Nephron (organoid): ENCODE data around the gene C2CD2.

ENCODE experiments used
- H3K27ac Mint-ChIP-seq, 3 experiments: 2 replicates each; pipeline ENCODE4 v1.8.0; 2020; ENCODE audit warnings: mixed read lengths in 3 of 3, mild to moderate bottlenecking in 2 of 3, moderate library complexity in 1 of 3
- H3K27me3 Mint-ChIP-seq: 2 replicates; pipeline ENCODE4 v1.8.0; 2021; ENCODE audit warnings: low read depth, mild to moderate bottlenecking, moderate library complexity, mixed read lengths
- H3K36me3 Mint-ChIP-seq: 2 replicates; pipeline ENCODE4 v1.8.0; 2020; ENCODE audit warnings: low read depth, mixed read lengths
- H3K4me1 Mint-ChIP-seq: 2 replicates; pipeline ENCODE4 v1.8.0; 2020; ENCODE audit warnings: mixed read lengths
- H3K4me3 Mint-ChIP-seq, 3 experiments: 2 replicates each; pipeline ENCODE4 v1.8.0; 2020; ENCODE audit warnings: mild to moderate bottlenecking in 3 of 3, mixed read lengths in 3 of 3, moderate library complexity in 2 of 3
- H3K9me3 Mint-ChIP-seq: 2 replicates; pipeline ENCODE4 v1.8.0; 2020; ENCODE audit warnings: mixed read lengths
- TF ChIP-seq, protein P1 (sequence below), 3 experiments: fragments of 200-600 bp; sonication (generic); IDR thresholded peaks; one replicate each; pipeline ENCODE4 v1.5.0; 2021; ENCODE audit warnings: antibody characterized with exemption in 3 of 3; ENCODE audit not compliant: unreplicated experiment in 3 of 3

C2CD2 gene

DNA sequence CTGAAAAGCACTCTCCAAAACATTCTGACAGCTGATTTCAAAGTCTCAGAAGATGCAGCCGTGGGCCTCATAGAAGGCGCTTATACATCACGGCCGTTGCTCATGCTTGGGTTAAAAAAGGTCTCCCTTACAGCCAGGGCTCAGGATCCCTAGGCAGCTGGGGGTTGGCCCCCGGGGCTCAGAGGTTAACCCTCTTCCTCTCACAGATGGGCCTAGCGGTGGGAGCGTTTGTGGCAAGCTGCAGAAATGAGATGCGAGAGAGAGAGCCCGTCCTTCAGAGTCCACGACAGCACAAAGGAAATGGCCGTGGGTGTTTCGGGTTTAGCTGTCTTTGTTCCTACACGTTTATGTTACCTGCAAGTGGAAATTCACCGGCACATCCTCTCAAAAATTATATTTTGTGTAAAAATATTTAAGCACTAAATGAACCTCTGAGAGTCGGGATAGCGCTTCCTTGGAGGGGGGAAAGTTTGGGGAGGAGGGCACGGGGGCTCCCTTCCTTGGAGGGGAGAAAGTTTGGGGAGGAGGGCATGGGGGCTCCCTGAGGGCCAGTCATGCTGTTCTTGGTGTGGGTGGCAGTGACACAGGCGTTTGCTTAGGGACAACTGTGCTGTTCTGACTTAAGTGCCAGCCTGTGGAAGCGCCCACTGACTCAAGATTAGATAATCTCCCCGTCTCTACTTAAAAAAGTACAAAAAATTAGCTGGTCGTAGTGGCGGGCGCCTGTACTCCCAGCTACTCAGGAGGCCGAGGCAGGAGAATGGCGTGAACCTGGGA, 54.2 kb downstream of the C2CD2 start:
- H3K27me3 Mint-ChIP-seq = peaks cover 8% of the 10 kb centered on the region
- H3K36me3 Mint-ChIP-seq = peaks cover 28% of the 10 kb centered on the region
- H3K27ac Mint-ChIP-seq = no peak overlapping the region
- no peak overlapping the region for H3K4me3 Mint-ChIP-seq
- TF ChIP-seq, protein P1, sequence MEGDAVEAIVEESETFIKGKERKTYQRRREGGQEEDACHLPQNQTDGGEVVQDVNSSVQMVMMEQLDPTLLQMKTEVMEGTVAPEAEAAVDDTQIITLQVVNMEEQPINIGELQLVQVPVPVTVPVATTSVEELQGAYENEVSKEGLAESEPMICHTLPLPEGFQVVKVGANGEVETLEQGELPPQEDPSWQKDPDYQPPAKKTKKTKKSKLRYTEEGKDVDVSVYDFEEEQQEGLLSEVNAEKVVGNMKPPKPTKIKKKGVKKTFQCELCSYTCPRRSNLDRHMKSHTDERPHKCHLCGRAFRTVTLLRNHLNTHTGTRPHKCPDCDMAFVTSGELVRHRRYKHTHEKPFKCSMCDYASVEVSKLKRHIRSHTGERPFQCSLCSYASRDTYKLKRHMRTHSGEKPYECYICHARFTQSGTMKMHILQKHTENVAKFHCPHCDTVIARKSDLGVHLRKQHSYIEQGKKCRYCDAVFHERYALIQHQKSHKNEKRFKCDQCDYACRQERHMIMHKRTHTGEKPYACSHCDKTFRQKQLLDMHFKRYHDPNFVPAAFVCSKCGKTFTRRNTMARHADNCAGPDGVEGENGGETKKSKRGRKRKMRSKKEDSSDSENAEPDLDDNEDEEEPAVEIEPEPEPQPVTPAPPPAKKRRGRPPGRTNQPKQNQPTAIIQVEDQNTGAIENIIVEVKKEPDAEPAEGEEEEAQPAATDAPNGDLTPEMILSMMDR (IDR thresholded peaks at IDR 0.05; ENCODE audit: unreplicated experiment in 3 of 3) = no peak
- H3K4me1 Mint-ChIP-seq = peaks cover 10% of the 10 kb centered on the region
- no peaks in the 10 kb centered on the region for H3K9me3 Mint-ChIP-seq

DNA sequence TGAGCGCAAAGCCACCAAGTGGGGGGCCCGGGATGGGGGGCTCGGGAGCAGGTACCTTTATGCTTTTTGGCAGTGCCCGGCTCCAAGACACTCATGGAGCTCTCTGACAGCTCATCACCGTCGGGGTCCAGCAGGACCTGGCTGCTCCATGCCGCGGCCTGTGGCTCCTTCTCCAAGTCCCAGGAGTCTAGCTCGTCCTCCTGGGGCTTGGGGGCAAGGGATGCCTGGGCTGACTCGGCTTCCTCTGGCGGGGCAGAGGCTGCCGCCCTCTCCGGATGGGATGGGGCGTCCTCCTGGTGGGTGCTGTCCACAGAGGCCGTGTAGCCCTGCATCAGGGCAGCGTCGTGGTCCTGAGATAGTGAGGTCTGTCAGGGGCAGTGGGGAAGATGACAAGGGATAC, 54.8 kb downstream of the C2CD2 start:
- Mint-ChIP-seq H3K27me3 (peaks cover 8% of the 10 kb centered on the region), H3K27ac (no peak overlapping the region), H3K36me3 (peaks cover 26% of the 10 kb centered on the region), H3K9me3 (no peaks in the 10 kb centered on the region), H3K4me1 (peaks cover 10% of the 10 kb centered on the region), H3K4me3 (no peak overlapping the region)
- TF ChIP-seq, protein P1 (IDR thresholded peaks at IDR 0.05; ENCODE audit: unreplicated experiment in 3 of 3) = no peak

DNA sequence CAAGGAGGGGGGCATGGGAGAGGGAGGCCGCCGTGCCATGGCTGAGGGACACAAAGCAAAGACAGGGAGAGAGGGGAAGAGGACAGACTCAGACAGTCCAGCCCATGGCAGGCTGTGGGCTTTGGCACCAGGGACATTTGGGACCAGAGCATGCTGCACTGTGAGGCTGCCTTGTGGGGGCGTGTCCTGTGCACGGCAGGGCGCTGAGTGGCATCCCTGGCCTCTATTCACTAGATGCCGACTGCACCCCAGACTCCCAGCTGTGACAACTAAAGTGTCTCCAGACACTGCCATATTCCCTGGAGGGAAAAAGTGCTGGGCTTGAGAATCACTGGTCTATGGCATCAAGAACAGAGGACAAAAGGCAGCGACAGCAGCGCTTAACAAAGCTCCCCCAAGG, 56.1 kb downstream of the C2CD2 start:
- Mint-ChIP-seq H3K9me3 (no peaks in the 10 kb centered on the region), H3K4me3 (no peak overlapping the region), H3K36me3 (peaks cover 20% of the 10 kb centered on the region), H3K27ac (no peak overlapping the region), H3K4me1 (peaks cover 10% of the 10 kb centered on the region), H3K27me3 (peaks cover 8% of the 10 kb centered on the region)
- TF ChIP-seq, protein P1 (IDR thresholded peaks at IDR 0.05; ENCODE audit: unreplicated experiment in 3 of 3) = no peak

DNA sequence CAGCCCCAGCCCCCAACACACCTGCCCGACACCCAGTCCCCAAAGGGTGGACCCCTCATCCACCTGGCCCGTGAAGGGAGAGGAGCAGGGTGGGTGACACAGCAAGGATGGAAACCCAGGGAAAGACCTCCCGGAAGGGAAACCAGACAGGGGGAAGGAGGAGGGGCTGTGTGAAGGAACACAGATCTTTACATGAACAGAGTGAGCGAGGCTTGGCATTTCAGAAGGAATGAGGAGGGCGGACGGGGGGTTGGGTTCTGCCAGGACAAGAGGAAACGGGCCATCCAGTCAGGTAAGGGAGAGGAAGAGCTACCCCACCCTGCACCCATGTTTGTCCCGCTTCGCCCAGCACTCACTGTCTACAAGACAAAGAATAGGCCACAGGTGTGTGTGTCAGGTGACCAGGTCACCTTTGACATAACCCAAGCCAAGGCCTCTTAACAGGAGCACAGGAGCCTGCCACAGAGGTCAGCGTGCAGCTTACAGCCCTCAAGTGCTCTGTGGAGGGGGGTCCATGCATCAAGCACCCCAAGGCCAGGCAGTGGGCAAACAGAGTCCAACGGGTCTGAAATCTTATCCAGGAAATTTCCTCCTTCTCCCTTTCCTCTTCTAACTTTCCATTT, 56.7 kb downstream of the C2CD2 start:
- Mint-ChIP-seq H3K4me1 (peaks cover 10% of the 10 kb centered on the region), H3K9me3 (no peaks in the 10 kb centered on the region)

DNA sequence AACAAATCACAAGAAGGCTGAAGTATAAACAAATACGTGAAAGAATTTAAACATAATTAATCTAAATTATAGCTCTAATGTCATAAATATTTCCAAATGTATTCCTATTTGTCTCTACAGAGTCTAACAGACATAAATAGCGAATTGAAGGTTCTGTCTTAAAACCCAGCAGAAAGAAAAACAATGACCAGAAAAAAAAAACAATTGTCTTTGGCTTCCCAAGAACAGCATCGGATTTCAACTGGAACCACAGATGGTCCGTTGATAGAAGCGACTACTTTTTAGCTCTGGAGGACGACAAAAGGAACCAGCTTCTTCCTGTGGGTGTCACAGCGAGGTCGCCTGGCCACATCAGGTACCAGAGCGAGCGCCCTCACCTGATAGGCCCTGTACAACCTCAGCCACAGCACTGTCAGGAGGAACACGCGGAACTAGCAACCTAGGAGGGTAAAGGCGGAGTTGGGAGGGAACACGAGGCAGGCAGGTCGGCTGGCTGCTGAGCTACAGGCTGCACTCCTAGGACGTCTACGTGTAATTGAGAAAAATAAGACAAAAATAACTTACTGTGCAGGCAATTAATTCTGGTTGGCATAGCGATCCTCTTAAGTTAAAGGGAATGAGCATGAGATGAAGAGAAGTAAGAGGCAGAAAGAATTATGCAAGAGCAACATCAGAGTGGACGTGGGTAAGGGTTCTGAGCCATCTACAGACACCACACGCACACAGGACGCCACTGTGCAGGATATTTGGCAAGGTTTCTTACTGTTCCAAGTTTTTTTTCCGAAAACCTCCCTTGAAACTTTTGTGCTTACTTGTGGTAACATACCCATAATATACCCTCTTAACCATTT, 58.0 kb downstream of the C2CD2 start:
- Mint-ChIP-seq H3K4me3 (no peak overlapping the region), H3K4me1 (peaks cover 10% of the 10 kb centered on the region), H3K9me3 (no peaks in the 10 kb centered on the region), H3K27ac (peak overlapping the region in 1 of 3 experiments; percentile 5), H3K36me3 (peaks cover 6% of the 10 kb centered on the region), H3K27me3 (peaks cover 8% of the 10 kb centered on the region)
- TF ChIP-seq, protein P1 (IDR thresholded peaks at IDR 0.05; ENCODE audit: unreplicated experiment in 3 of 3) = no peak

More for the DNA sequence above, 56.7 kb downstream of the C2CD2 start:
- Mint-ChIP-seq H3K36me3 (peaks cover 16% of the 10 kb centered on the region), H3K4me3 (no peak overlapping the region), H3K27me3 (peaks cover 8% of the 10 kb centered on the region), H3K27ac (no peak overlapping the region)
- TF ChIP-seq, protein P1 (IDR thresholded peaks at IDR 0.05; ENCODE audit: unreplicated experiment in 3 of 3) = no peak
